ENCODE measurements around the gene SERPINB10.

DNA sequence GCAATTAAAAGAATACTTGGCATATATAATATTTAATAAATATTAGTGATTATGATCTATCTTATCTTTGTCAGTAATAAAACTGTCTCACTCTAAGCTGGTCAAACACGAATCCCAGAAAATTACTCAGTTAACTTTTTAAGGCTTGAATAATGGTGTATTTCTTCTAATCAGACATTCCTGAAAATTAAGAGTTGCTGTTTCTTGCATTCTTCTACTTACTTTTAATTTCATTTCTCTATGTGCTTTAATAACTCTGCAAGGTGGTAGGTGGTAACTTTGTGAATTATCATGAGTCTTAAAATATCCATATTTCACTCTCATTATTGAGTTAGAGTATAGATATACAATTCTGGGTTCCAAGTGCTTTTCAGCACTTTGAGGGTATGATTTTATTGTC lies 3.1 kb upstream of the SERPINB10 start:
- TF ChIP-seq POLR2A (IDR thresholded peaks at IDR 0.05; ENCODE audit: low read length) (no peak), GATA1 (IDR thresholded peaks at IDR 0.05; ENCODE audit: low read depth, low read length) (no peak)
